Kidney capillary endothelial cell (primary cell): ENCODE results near the gene ANKRD18B.
"Not testable (repeated sequence)": the region's sequence is repeated elsewhere in the genome, so short reads cannot be mapped to it uniquely, and the experiment has no call there.

Experiments
- DNase-seq: peaks from one replicate; pipeline ENCODE4 v3.0.0-alpha.2; 2018; ENCODE audit warnings: low spot score

Gene ANKRD18B

DNA sequence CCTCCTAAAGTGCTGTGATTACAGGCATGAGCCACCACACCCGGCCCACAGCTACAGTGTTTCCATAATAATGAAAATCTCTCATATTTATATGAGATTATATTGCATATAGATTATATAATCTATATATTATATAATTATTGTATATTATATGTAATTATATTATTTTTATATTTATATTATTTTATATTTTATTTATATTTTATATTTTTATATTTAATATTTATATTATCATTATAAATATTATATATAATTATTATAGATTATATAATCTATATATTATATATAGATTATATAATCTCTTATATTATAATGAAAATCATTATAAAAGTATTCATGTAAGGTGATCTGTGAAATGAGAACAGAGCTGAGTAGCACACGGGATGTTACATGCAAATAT lies 11.5 kb downstream of the ANKRD18B start:
- no peak for DNase-seq

- not testable (repeated sequence) for DNase-seq
These were observed 19.4 kb downstream of the ANKRD18B start for GRCh38 chr9:33543463-33543862.

DNA sequence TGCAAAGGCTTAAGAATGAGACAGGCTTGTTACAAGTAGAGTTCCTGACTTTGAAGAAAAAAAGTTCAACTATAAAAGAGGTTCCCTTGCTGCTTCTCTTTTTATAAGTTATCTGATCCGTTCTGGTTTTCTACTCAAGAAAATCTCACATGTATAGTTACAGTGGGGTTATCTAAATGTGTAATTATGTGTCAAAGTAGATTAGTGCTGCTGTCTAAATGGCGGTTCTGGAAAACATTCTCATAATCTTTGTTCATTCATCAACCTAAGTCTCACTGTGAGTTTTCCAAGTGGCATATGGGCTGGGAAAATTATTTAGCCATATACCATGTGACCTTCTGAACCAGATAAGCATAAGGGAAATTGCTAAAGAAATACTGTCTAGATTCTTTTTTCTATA lies 21.7 kb downstream of the ANKRD18B start:
- DNase-seq = not testable (repeated sequence)

- peak; percentile 5 for DNase-seq
These were observed 24.8 kb downstream of the ANKRD18B start for GRCh38 chr9:33548816-33549215.

GRCh38 chr9:33549418-33549817 lies 25.4 kb downstream of the ANKRD18B start:
- DNase-seq = not testable (repeated sequence)

DNA sequence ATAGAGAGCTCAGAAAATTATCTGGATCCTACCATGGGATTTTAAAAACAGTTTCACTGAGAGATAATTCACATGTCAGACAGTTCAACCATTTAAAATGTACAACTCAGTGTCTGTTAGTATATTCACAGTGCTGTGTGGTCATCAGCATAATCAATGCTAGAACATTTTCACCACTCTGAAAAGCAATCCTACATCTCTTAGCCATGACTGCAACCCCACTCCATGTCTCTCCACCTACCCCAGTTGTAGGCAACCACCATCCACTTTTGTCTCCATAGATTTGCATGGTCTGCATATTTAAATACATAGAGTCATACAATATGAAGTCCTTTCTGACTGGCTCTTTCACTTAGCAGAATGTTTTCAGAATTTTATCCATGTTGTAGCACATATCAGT lies 27.1 kb downstream of the ANKRD18B start:
- not testable (repeated sequence) for DNase-seq

DNA sequence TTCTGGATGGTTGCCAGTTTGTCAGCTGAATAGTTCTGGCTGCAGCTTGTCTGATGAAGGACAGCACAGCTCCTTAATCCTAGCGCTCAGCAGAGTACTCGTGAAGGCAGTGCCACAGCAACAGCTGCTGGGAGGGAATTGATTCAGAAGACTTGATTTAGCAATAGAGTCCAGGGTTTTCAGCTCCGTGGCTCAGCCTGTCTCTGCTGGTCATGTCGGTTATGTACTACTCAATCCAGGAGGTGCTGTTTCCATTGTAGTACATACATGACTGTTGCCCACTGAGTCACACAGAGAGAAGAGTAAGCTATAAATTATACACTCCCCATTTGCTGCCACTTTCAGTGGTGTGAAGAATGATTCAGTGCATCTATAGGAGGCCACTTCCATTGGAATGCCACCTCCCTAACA lies 28.3 kb downstream of the ANKRD18B start:
- not testable (repeated sequence) for DNase-seq

GRCh38 chr9:33560217-33560616 lies 36.2 kb downstream of the ANKRD18B start:
- DNase-seq = not testable (repeated sequence)

DNA sequence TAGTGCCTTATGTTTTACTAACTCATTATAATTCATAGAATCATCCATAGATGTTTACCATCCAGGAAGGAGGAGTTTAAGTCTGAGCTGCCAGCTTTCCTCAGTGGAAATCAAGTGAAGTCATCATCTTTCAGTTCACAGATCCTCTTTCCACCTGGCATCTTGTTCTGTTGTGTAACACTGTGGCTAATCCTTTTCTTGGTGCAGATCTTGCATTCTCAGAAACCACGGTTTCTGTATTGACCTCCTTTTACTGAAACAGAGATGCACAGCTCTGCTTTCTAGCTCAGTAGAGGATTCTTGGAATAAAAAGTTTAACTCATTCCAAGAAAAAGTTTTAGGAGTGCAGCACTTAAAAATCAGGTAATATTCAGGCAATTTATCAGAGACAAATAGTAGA lies 38.1 kb downstream of the ANKRD18B start:
- DNase-seq = not testable (repeated sequence)

GRCh38 chr9:33567776-33568175 lies 43.7 kb downstream of the ANKRD18B start:
- DNase-seq = not testable (repeated sequence)

- not testable (repeated sequence) for DNase-seq
These were observed 53.7 kb downstream of the ANKRD18B start for GRCh38 chr9:33577786-33578185.

DNA sequence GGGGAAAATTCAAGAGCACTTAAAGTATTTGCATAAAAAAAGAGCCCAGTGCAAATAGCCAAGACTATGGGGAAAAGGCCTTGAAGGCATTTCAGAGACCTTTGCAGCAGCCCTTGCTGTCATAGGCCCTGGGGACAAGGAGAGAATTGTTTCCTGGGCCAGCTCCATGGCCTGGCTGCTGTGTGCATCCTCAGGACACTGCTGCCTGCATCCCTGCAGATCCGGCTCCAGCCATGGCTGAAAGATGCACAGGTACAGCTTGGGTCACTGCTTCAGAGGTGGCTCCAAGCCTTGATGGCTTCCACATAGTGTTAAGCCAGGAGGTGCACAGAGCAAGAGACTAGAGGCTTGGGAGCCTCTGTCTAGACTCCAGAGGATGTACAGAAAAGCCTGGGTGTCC lies 55.9 kb downstream of the ANKRD18B start:
- not testable (repeated sequence) for DNase-seq

DNA sequence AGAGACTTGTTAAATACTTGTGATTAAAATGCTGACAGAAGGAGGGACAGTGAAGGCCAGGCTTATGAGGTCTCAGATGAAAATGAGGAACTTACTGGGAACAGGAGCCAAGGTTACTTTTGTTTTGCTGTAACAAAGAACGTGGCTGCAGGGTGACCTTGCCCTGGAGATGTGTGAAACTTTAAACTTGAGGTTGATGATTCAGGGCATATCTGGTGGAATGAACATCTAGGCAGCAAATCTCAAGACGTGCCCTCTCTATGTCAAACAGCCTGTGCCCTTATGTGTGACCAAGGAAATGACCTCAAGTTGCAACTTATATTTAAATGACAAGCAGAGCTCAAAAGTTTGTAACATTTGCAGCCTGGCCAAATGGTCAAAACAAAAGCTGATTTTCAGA lies 58.6 kb downstream of the ANKRD18B start:
- DNase-seq = not testable (repeated sequence)

DNA sequence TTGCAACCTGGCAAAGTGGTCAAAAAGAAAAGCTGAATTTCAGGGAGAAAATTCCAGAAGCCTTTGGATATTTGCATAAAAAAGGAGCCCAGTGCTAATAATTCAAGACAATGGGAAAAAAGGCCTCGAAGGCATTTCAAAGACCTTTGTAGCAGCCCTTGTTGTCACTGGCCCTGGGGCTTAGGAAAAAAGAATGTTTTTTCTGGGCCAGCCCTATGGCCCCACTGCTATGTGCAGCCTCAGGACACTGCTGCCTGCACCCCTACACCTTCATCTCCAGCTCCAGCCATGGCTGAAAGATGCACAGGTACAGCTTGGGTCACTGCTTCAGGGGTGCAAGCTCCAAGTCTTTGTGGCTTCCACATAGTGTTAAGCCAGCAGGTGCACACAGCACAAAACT lies 62.1 kb downstream of the ANKRD18B start:
- DNase-seq = not testable (repeated sequence)

DNA sequence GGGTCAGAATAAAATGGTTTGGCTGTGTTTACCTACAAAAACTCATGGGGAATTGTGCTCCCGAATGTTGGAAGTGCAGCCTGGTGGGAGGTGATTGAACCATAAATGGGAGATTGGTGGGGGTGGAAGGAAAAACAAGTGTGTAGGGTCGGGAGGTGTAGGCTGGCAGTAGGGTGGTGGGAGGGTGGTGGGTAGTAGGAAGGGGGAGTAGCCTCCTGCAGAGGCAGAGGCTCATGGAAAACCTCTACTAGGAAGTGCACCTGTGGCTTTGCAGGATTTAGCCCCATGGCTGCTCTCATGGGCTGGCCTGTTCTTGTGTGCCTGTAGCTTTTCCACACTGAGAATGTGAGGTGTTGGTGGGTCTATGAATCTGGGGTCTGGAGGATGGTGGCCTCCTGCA lies 63.7 kb downstream of the ANKRD18B start:
- DNase-seq = not testable (repeated sequence)

DNA sequence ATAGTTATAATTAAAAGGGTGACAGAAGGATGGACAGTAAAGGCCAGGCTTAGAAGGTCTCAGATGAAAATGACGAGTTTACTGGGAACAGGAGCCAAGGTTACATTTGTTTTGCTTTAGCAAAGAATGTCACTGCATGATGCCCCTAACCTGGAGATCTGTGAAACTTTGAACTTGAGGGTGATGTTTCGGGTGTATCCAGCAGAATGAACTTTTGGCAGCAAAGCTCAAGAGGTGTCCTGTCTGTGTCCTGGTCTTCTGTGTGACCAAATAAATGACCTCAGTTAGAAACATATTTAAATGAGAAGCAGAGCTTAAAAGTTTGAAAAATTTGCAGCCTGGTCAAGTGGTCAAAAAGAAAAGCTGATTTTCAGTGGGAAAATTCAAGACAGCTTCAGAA lies 64.8 kb downstream of the ANKRD18B start:
- not testable (repeated sequence) for DNase-seq

DNA sequence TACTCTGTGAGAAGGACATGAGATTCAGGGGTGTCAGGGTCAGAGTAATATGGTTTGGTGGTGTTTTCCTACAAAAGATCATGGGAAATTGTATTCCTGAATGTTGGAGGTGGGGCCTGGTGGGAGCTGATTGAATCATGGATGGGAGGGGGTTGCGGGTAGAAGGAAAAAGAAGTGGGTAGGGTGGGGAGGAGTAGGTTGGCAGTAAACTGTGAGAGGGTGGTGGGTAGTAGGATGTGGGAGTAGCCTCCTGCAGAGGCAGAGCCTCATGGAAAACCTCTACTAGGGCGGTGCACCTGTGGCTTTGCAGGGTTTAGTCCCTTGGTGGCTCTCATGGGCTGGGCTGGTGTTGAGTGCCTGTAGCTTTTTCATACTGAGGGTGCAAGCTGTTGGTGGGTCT lies 66.8 kb downstream of the ANKRD18B start:
- DNase-seq = not testable (repeated sequence)

- DNase-seq = not testable (repeated sequence)
These were observed 72.9 kb downstream of the ANKRD18B start for GRCh38 chr9:33596974-33597373.

DNA sequence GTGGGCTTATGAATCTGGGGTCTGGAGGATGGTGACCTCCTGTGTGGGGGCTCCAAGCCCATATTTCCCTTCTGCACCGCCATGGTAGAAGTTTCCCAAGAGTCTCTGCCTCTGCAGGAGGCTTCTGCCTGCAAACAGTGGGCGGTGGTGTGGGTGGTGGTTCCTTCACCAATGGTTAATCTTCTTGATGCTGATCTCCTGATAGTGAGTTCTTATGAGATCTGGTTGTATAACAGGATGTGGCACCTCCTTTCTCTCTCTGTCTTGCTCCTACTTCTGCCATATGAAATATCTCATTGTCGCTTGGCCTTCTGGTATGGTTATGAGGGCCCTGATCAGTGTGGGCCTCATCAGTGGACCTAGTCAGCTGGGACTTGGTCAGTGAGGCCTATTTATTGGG lies 73.3 kb downstream of the ANKRD18B start:
- DNase-seq = not testable (repeated sequence)

- not testable (repeated sequence) for DNase-seq
These were observed 74.8 kb downstream of the ANKRD18B start for GRCh38 chr9:33598796-33599379.

GRCh38 chr9:33600911-33601310 lies 76.9 kb downstream of the ANKRD18B start:
- DNase-seq = not testable (repeated sequence)

- not testable (repeated sequence) for DNase-seq
These were observed 80.2 kb downstream of the ANKRD18B start for GRCh38 chr9:33604249-33604648.

DNA sequence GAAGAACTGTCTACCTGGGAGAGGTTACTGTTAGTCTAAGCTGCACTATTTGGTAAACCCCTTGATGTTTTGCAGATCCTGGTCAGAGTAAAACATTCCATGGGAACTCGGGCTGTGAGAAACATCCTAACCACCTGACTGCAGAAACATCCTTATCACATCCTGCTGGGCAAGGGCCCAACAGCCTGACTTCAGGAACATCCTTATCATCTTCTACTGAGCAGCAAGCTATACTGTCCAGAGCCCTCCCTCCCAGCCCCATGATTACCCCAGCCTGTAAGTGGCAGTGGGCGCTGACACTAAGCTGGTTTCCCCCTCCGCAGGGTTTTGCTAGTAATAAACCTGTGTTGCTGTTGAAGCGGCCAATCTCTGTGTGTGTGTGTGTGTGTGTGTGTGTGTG lies 80.9 kb downstream of the ANKRD18B start:
- DNase-seq = not testable (repeated sequence)

DNA sequence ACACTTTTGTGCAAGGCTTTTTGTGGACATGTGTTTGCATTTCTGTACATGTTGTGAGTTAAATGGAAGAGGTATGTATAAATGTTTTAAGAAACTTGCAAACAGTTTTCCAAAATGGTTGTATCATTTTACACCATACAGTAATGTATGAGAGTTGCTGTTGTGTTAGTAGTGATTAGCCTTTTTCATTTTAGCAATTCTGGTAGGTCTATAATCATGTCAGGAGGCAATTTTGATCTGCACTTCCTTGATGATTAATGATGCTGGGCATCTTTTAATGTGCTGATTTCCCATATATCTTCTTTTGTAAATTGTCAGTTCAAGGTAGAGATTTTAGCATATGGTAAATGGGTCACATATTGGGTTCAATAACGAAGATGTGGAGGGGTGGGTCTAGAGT lies 87.3 kb downstream of the ANKRD18B start:
- DNase-seq = no peak
